Measurements from ENCODE around the gene CENPW. TPM values are rescaled to one million over a fixed set of nuclear protein-coding genes. Genes with fewer than 3 reads are reported as not detected.

The CENPW gene
- total RNA-seq, 3 donors from 2014 or later (not counting 1 experiment from before 2014, with no cell fraction given) = 1.4 to 2.5 (median 1.8) TPM

DNA sequence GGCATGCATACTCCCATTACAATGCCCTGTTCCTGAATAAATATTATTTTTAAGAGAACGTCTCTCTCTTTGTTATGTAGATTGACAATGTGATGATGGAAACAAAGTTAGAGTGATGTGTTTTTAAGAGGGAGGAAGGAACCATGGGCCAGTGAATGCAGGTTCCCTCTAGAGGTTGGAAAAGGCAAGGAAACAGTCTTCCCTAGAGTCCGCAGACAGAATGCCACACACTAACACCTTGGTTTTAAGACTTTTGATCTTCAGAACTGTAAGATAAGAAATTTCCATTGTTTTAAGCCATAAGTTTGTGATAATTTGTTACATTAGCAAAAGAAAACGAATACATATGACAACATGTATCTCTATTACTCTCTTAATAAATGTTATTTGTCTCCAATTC lies 4.7 kb upstream of the CENPW start:
- DNase-seq (no peak), ATAC-seq (no peak)
- intact Hi-C loops (cut with micrococcal nuclease) = no loop called here
- H3K9me3 ChIP-seq (ENCODE audit: control insufficient read depth, insufficient read depth, low read length) = no peaks in the 10 kb centered on the region
- Mint-ChIP-seq H3K36me3 (no peaks in the 10 kb centered on the region), H3K4me1 (no peaks in the 10 kb centered on the region), H3K9me3 (no peaks in the 10 kb centered on the region), H3K27ac (no peak overlapping the region), H3K27me3 (ENCODE audit: low read depth in 2 of 2) (no peaks in the 10 kb centered on the region), H3K4me3 (no peak overlapping the region)
- 73% methylated on average over 1 of the region's 3 CpGs for WGBS (ENCODE audit: insufficient coverage)
- TF ChIP-seq, protein P1, sequence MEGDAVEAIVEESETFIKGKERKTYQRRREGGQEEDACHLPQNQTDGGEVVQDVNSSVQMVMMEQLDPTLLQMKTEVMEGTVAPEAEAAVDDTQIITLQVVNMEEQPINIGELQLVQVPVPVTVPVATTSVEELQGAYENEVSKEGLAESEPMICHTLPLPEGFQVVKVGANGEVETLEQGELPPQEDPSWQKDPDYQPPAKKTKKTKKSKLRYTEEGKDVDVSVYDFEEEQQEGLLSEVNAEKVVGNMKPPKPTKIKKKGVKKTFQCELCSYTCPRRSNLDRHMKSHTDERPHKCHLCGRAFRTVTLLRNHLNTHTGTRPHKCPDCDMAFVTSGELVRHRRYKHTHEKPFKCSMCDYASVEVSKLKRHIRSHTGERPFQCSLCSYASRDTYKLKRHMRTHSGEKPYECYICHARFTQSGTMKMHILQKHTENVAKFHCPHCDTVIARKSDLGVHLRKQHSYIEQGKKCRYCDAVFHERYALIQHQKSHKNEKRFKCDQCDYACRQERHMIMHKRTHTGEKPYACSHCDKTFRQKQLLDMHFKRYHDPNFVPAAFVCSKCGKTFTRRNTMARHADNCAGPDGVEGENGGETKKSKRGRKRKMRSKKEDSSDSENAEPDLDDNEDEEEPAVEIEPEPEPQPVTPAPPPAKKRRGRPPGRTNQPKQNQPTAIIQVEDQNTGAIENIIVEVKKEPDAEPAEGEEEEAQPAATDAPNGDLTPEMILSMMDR (IDR thresholded peaks at IDR 0.05) = no peak
- H3K36me3 ChIP-seq (ENCODE audit: control insufficient read depth, insufficient read depth, low read length) = no peaks in the 10 kb centered on the region
- H3K27me3 ChIP-seq (ENCODE audit: control insufficient read depth, insufficient read depth, low read length) = no peaks in the 10 kb centered on the region
- no peak overlapping the region for H3K4me3 ChIP-seq (ENCODE audit: low read length)
- no peak overlapping the region for H3K27ac ChIP-seq (ENCODE audit: low read length)
- peaks cover 2% of the 10 kb centered on the region for H3K4me1 ChIP-seq (ENCODE audit: control insufficient read depth, insufficient read depth, low read length)

DNA sequence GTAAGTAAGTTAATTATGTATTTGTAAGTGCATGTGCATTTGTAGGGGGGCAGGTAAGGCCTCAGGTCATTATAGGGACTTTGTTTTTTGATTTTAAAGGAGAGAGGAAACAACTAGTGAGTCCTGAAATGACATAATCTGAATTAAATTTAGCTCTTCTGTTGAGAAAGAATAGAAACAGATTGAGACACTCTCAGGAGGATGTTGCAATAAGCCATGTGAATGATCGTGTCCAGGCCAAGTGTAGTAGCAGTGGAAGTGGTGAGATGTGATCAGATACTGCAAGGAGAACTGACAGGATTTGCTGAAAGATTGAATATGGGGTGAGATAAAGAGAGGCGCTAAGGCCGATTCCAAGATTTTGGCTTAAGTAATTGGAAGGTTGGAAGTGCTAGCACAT lies 2.6 kb upstream of the CENPW start:
- Histone ChIP-seq H3K27ac (ENCODE audit: low read length) (no peak overlapping the region), H3K4me3 (ENCODE audit: low read length) (no peak overlapping the region), H3K36me3 (ENCODE audit: control insufficient read depth, insufficient read depth, low read length) (no peaks in the 10 kb centered on the region), H3K27me3 (ENCODE audit: control insufficient read depth, insufficient read depth, low read length) (no peaks in the 10 kb centered on the region), H3K4me1 (ENCODE audit: control insufficient read depth, insufficient read depth, low read length) (peaks cover 8% of the 10 kb centered on the region), H3K9me3 (ENCODE audit: control insufficient read depth, insufficient read depth, low read length) (no peaks in the 10 kb centered on the region)
- Mint-ChIP-seq H3K27me3 (ENCODE audit: low read depth in 2 of 2) (no peaks in the 10 kb centered on the region), H3K4me1 (peaks cover 5 to 10% of the 10 kb centered on the region in 2 donors), H3K4me3 (no peak overlapping the region), H3K9me3 (no peaks in the 10 kb centered on the region), H3K27ac (no peak overlapping the region), H3K36me3 (no peaks in the 10 kb centered on the region)
- intact Hi-C loops (cut with micrococcal nuclease) = no loop called here
- 73% methylated on average over 3 of the region's 3 CpGs for WGBS (ENCODE audit: insufficient coverage)
- no peak for DNase-seq
- peak in 1 of 3 donors; percentile 40 for ATAC-seq
- TF ChIP-seq, protein P1 (IDR thresholded peaks at IDR 0.05) = no peak

DNA sequence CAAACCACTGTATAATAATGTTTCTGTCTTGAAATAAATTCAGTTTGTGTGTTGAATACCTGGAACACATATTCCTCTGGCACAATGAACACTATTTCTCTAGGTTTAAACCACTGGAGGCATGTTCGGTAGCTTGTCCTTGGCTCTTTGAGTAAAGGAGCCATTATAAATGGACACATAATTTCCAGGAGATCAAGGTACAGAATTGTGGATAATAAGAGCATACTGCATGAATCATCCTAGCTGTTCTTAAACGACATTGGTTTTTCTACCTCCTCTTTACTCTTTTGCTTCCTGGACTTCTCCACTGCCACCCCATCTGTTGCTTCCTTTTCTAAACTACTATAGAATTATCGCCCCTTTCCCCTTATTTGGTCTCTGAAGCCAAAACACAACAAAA lies 1.2 kb downstream of the CENPW start:
- no peak overlapping the region for H3K27ac Mint-ChIP-seq
- intact Hi-C loops (cut with micrococcal nuclease) = no loop called here
- no peak overlapping the region for H3K4me3 Mint-ChIP-seq
- ATAC-seq (no peak), DNase-seq (no peak)
- H3K4me1 ChIP-seq (ENCODE audit: control insufficient read depth, insufficient read depth, low read length) = peaks cover 8% of the 10 kb centered on the region
- H3K27me3 Mint-ChIP-seq (ENCODE audit: low read depth in 2 of 2) = no peaks in the 10 kb centered on the region
- peaks cover 5 to 10% of the 10 kb centered on the region in 2 donors for H3K4me1 Mint-ChIP-seq
- no peaks in the 10 kb centered on the region for H3K27me3 ChIP-seq (ENCODE audit: control insufficient read depth, insufficient read depth, low read length)
- 69% methylated on average over 3 of the region's 3 CpGs for WGBS (ENCODE audit: insufficient coverage)
- TF ChIP-seq, protein P1 (IDR thresholded peaks at IDR 0.05) = no peak
- H3K36me3 ChIP-seq (ENCODE audit: control insufficient read depth, insufficient read depth, low read length) = no peaks in the 10 kb centered on the region
- H3K9me3 Mint-ChIP-seq = no peaks in the 10 kb centered on the region
- no peak overlapping the region for H3K4me3 ChIP-seq (ENCODE audit: low read length)
- H3K36me3 Mint-ChIP-seq = no peaks in the 10 kb centered on the region
- no peaks in the 10 kb centered on the region for H3K9me3 ChIP-seq (ENCODE audit: control insufficient read depth, insufficient read depth, low read length)
- no peak overlapping the region for H3K27ac ChIP-seq (ENCODE audit: low read length)

DNA sequence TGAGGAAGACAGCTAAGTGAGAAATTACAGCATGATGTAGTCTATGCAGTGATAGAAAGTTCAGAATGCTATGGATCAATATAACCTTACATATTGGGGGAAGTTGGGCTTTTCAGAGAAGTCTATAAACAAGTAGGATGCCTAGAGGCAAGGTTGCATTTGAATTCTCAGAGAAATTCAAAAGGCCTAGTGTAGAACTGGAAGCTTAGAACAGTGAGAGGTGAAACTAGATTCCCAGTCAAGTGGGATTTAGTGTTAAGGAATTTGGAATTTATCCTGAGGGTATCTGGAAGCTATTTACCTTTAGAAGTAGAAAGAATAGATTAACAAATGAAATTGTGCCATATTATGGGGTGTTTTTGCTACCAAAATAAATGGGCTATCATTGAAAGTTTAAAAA lies 4.3 kb downstream of the CENPW start:
- no peak for DNase-seq
- intact Hi-C loops (cut with micrococcal nuclease) = no loop called here

More for the DNA sequence above, 4.3 kb downstream of the CENPW start:
- H3K4me3 Mint-ChIP-seq = no peak overlapping the region
- Histone ChIP-seq H3K4me3 (ENCODE audit: low read length) (no peak overlapping the region), H3K9me3 (ENCODE audit: control insufficient read depth, insufficient read depth, low read length) (no peaks in the 10 kb centered on the region), H3K36me3 (ENCODE audit: control insufficient read depth, insufficient read depth, low read length) (no peaks in the 10 kb centered on the region), H3K27me3 (ENCODE audit: control insufficient read depth, insufficient read depth, low read length) (no peaks in the 10 kb centered on the region), H3K4me1 (ENCODE audit: control insufficient read depth, insufficient read depth, low read length) (peaks cover 8% of the 10 kb centered on the region), H3K27ac (ENCODE audit: low read length) (no peak overlapping the region)
- no peaks in the 10 kb centered on the region for H3K9me3 Mint-ChIP-seq
- TF ChIP-seq, protein P1 (IDR thresholded peaks at IDR 0.05) = no peak
- H3K27ac Mint-ChIP-seq = no peak overlapping the region
- no peaks in the 10 kb centered on the region for H3K36me3 Mint-ChIP-seq
- peaks cover 5 to 10% of the 10 kb centered on the region in 2 donors for H3K4me1 Mint-ChIP-seq
- H3K27me3 Mint-ChIP-seq (ENCODE audit: low read depth in 2 of 2) = no peaks in the 10 kb centered on the region
- no peak for ATAC-seq

All from natural killer cell (primary cell).